IMR-90 (cell line): ENCODE measurements around the gene PAPSS1. TPM values are rescaled to one million over a fixed set of nuclear protein-coding genes. Genes with fewer than 3 reads are reported as not detected.
A peak's percentile ranks its signal among the peaks of the same experiment; 100 is the strongest.

Source experiments
- ATAC-seq: fragments of 200-7000 bp; cut with Tn5 transposase; 2 replicates; pipeline ENCODE4 v1.9.1; 2020; ENCODE audit warnings: low read depth, mild to moderate bottlenecking, moderate library complexity
- BruUV-seq: library from RNA; stranded (reverse); fragments of 400-500 nt; replicated peaks from 2 replicates; lab custom pipeline; 2021; lab: Mats Ljungman, UMichigan
- CTCF ChIA-PET: fragments of 300-600 bp; formaldehyde crosslinking; extraction: SDS; loops from one replicate; lab custom pipeline; 2021; ENCODE audit warnings: antibody characterized with exemption; lab: Yijun Ruan, JAX
- POLR2A ChIA-PET: fragments of 300-600 bp; sonication (Branson Sonifier 250); formaldehyde crosslinking; loops from one replicate; lab custom pipeline; 2022; ENCODE audit warnings: antibody characterized with exemption; ENCODE audit not compliant: unreplicated experiment; lab: Charles Lee
- DNase-seq: peaks from one replicate; pipeline ENCODE4 v3.0.0; 2013
- H2AFZ ChIP-seq: replicated peaks from 2 replicates; pipeline ENCODE3; 2013; ENCODE audit warnings: low read length, mild to moderate bottlenecking; ENCODE audit not compliant: poor library complexity
- H2AK5ac ChIP-seq: 2 replicates; pipeline ENCODE4 v1.6.1; 2013; ENCODE audit warnings: low read depth, low read length, inconsistent platforms
- H2AK9ac ChIP-seq: replicated peaks from 2 replicates; pipeline ENCODE3; 2013; ENCODE audit warnings: mild to moderate bottlenecking, low read depth, low read length, moderate library complexity; ENCODE audit not compliant: poor library complexity
- H2BK120ac ChIP-seq: 2 replicates; pipeline ENCODE4 v1.6.1; 2013; ENCODE audit warnings: low read depth, low read length, inconsistent platforms
- H2BK15ac ChIP-seq: 3 replicates; pipeline ENCODE4 v1.6.1; 2013; ENCODE audit warnings: low read depth, low read length, inconsistent platforms
- H2BK20ac ChIP-seq: 2 replicates; pipeline ENCODE4 v1.6.1; 2013; ENCODE audit warnings: low read depth, mild to moderate bottlenecking, inconsistent platforms, low read length, moderate library complexity
- H2BK5ac ChIP-seq: 2 replicates; pipeline ENCODE4 v1.6.1; 2013; ENCODE audit warnings: mild to moderate bottlenecking, low read depth, low read length, inconsistent platforms; ENCODE audit not compliant: poor library complexity, severe bottlenecking
- H3K14ac ChIP-seq: replicated peaks from 2 replicates; pipeline ENCODE4 v1.6.1; 2013; ENCODE audit warnings: low read depth, low read length, inconsistent platforms
- H3K18ac ChIP-seq: 2 replicates; pipeline ENCODE4 v1.6.1; 2013; ENCODE audit warnings: low read depth, low read length, control low read depth
- H3K23ac ChIP-seq: 2 replicates; pipeline ENCODE4 v1.6.1; 2013; ENCODE audit warnings: low read depth, low read length, inconsistent platforms
- H3K27ac ChIP-seq: 2 replicates; pipeline ENCODE4 v1.5.1; 2013; ENCODE audit warnings: mild to moderate bottlenecking, control low read depth, low read length; ENCODE audit not compliant: insufficient read depth
- H3K27me3 ChIP-seq: 2 replicates; pipeline ENCODE4 v1.6.1; 2013; ENCODE audit warnings: low read length; ENCODE audit not compliant: control insufficient read depth, insufficient read depth
- H3K36me3 ChIP-seq: 2 replicates; pipeline ENCODE4 v1.6.1; 2013; ENCODE audit warnings: low read length, mixed read lengths; ENCODE audit not compliant: control insufficient read depth, insufficient read depth
- H3K4ac ChIP-seq: 2 replicates; pipeline ENCODE4 v1.6.1; 2013; ENCODE audit warnings: low read depth, low read length, inconsistent platforms
- H3K4me1 ChIP-seq: 2 replicates; pipeline ENCODE4 v1.6.1; 2013; ENCODE audit warnings: low read length, mixed read lengths; ENCODE audit not compliant: control insufficient read depth, insufficient read depth
- H3K4me2 ChIP-seq: 2 replicates; pipeline ENCODE4 v1.6.1; 2013; ENCODE audit warnings: low read depth, mild to moderate bottlenecking, control low read depth, low read length, moderate library complexity
- H3K4me3 ChIP-seq: 2 replicates; pipeline ENCODE4 v1.5.1; 2013; ENCODE audit warnings: low read depth, mild to moderate bottlenecking, control low read depth, low read length, moderate library complexity; ENCODE audit not compliant: insufficient read depth
- H3K56ac ChIP-seq: 2 replicates; pipeline ENCODE4 v1.6.1; 2013; ENCODE audit warnings: low read length, inconsistent platforms; ENCODE audit not compliant: insufficient read depth; ENCODE audit errors: extremely low read depth
- H3K79me1 ChIP-seq, 2 experiments: 2 replicates each; pipeline ENCODE4 v1.6.1; 2013; ENCODE audit warnings: low read length in 2 of 2, inconsistent platforms in 1 of 2, low read depth in 1 of 2
- H3K9ac ChIP-seq: 2 replicates; pipeline ENCODE4 v1.6.1; 2013; ENCODE audit warnings: low read depth, low read length, control low read depth
- H3K9me1 ChIP-seq: 2 replicates; pipeline ENCODE4 v1.6.1; 2013; ENCODE audit warnings: low read length, inconsistent platforms; ENCODE audit not compliant: insufficient read depth
- H3K9me3 ChIP-seq: 2 replicates; pipeline ENCODE4 v1.6.1; 2013; ENCODE audit warnings: low read length; ENCODE audit not compliant: control insufficient read depth, insufficient read depth
- H4K20me1 ChIP-seq: 2 replicates; pipeline ENCODE4 v1.6.1; 2013; ENCODE audit warnings: low read length, inconsistent platforms; ENCODE audit not compliant: insufficient read depth
- H4K5ac ChIP-seq: 2 replicates; pipeline ENCODE4 v1.6.1; 2013; ENCODE audit warnings: mild to moderate bottlenecking, low read depth, low read length, control low read depth
- H4K8ac ChIP-seq, 2 experiments: 2 replicates each; pipeline ENCODE4 v1.6.1; 2013; ENCODE audit warnings: low read depth in 2 of 2, low read length in 2 of 2, control low read depth in 1 of 2, inconsistent platforms in 1 of 2
- H4K91ac ChIP-seq: 2 replicates; pipeline ENCODE4 v1.6.1; 2013; ENCODE audit warnings: low read depth, low read length, inconsistent platforms; ENCODE audit not compliant: insufficient read depth
- CEBPB ChIP-seq: IDR thresholded peaks from 2 replicates; pipeline ENCODE4 v1.6.1; 2012; ENCODE audit warnings: low read depth, low read length, improper control_type of control experiment
- FOS ChIP-seq: fragments of 150-350 bp; IDR thresholded peaks from 2 replicates; pipeline ENCODE4 v1.6.1; 2016; ENCODE audit warnings: low read depth, low read length
- MAFK ChIP-seq: IDR thresholded peaks from 2 replicates; pipeline ENCODE4 v1.6.1; 2012; ENCODE audit warnings: low read depth, low read length, improper control_type of control experiment
- MXI1 ChIP-seq: IDR thresholded peaks from 2 replicates; pipeline ENCODE4 v1.6.1; 2012; ENCODE audit warnings: low read depth, mild to moderate bottlenecking, low read length, moderate library complexity, borderline replicate concordance
- RFX5 ChIP-seq: IDR thresholded peaks from 2 replicates; pipeline ENCODE4 v1.8.0; 2012; ENCODE audit warnings: low read depth, mild to moderate bottlenecking, low read length, moderate library complexity
- SMC3 ChIP-seq: fragments of 150-350 bp; IDR thresholded peaks from 2 replicates; pipeline ENCODE4 v1.6.1; 2016; ENCODE audit warnings: low read depth, mild to moderate bottlenecking, antibody characterized with exemption, low read length, moderate library complexity
- WGBS, 2 experiments: methylation state at CpG; one replicate each; pipeline versions ENCODE4 v1.1.5 to v1.1.7; 2013; ENCODE audit warnings: missing lambda C conversion rate in 2 of 2; ENCODE audit not compliant: insufficient read length in 1 of 2; ENCODE audit errors: extremely low coverage in 2 of 2; 5-methylcytosine and 5-hydroxymethylcytosine counted together
- dilution Hi-C: fragments of 300-500 bp; cut with HindIII; formaldehyde crosslinking; loops from one replicate; pipeline ENCODE4 v1.14.3; 2018; ENCODE audit warnings: low sequenced_read_pairs; ENCODE audit not compliant: unreplicated experiment
- in situ Hi-C: fragments of 300-500 bp; cut with MboI; formaldehyde crosslinking; loops from 3 replicates; pipeline ENCODE4 v1.14.3; 2019; ENCODE audit warnings: low sequenced_read_pairs, inconsistent platforms, mixed read lengths
- intact Hi-C: fragments of 100-400 bp; cut with micrococcal nuclease; formaldehyde crosslinking; loops from 2 replicates; pipeline ENCODE4 v1.10.0; 2022
- polyA plus RNA-seq, 3 experiments: library from polyadenylated mRNA; depleted of rRNA; stranded (reverse); fragments of >200 nt; gene quantifications; 2 replicates each; pipeline ENCODE4 v1.2.3, GENCODE V29; 2012; ENCODE audit warnings: low replicate concordance in 1 of 3
- total RNA-seq: library from RNA; depleted of rRNA; stranded (reverse); fragments of >200 nt; gene quantifications from 2 replicates; pipeline ENCODE4 v1.2.3, GENCODE V29; 2012

The PAPSS1 gene
- total and polyA plus RNA-seq, 2 of the 4 experiments (the other 2 are of a cell fraction): 71.8 to 82.8 TPM

DNA sequence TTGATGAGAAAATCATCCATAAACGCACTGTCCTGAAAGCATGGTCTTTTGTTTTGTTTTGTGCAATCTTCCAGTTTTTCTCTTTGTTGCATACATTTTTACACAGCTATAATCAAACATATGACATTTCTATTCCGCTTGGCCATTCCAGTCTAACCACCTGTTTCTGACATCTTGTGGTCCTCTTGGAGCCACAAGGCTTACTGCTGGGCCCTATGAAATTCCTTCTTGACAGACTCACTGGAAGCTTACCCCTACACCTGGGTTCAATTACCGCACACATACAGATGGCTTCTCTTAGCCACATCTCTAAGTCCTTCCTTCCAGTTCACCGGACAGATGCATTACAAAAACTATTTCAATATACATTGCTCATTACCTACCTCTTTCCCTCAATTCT is 72.4 kb downstream of the PAPSS1 start:
- Histone ChIP-seq H4K5ac (no peak overlapping the region), H3K9me1 (peaks cover 6% of the 10 kb centered on the region; the same call in 1 of the 2 replicates), H2BK20ac (no peak overlapping the region), H3K4me3 (no peak overlapping the region), H3K36me3 (peaks cover 11% of the 10 kb centered on the region), H2AFZ (no peak overlapping the region), H3K27ac (no peak overlapping the region), H4K20me1 (no peaks in the 10 kb centered on the region), H4K8ac (no peak overlapping the region), H3K14ac (no peak overlapping the region), H2AK9ac (no peak overlapping the region), H3K27me3 (no peaks in the 10 kb centered on the region), H2BK5ac (no peak overlapping the region), H3K56ac (no peak overlapping the region), H2BK120ac (no peak overlapping the region), H2AK5ac (no peak overlapping the region), H3K79me1 (peaks cover 0 to 9% of the 10 kb centered on the region in 2 experiments; a peak in 1 of 4 replicates), H3K18ac (no peak overlapping the region), H3K23ac (no peak overlapping the region), H4K91ac (no peak overlapping the region), H3K4me1 (no peaks in the 10 kb centered on the region), H2BK15ac (no peak overlapping the region), H3K9ac (no peak overlapping the region), H3K4me2 (no peak overlapping the region), H3K9me3 (no peaks in the 10 kb centered on the region), H3K4ac (no peak overlapping the region)
- in situ Hi-C loops: no loop called here
- no peak for TF ChIP-seq RFX5
- TF ChIP-seq SMC3: no peak
- no peak for TF ChIP-seq FOS
- TF ChIP-seq CEBPB: no peak
- no peak for TF ChIP-seq MAFK
- no peak for TF ChIP-seq MXI1
- dilution Hi-C loops: no loop called here
- ChIA-PET CTCF (no interaction called here), POLR2A (no interaction called here)
- 95% methylated on average over 3 of the region's 4 CpGs; no CpG with 5 or more reads in 1 of the 2 experiments for WGBS, 2 experiments
- no TSS peak for BruUV-seq
- DNase-seq (peak; percentile 6), ATAC-seq (no peak)
- intact Hi-C loops: no loop called here
